ENCODE data around the gene PDE11A.

- TF ChIP-seq, protein P1, sequence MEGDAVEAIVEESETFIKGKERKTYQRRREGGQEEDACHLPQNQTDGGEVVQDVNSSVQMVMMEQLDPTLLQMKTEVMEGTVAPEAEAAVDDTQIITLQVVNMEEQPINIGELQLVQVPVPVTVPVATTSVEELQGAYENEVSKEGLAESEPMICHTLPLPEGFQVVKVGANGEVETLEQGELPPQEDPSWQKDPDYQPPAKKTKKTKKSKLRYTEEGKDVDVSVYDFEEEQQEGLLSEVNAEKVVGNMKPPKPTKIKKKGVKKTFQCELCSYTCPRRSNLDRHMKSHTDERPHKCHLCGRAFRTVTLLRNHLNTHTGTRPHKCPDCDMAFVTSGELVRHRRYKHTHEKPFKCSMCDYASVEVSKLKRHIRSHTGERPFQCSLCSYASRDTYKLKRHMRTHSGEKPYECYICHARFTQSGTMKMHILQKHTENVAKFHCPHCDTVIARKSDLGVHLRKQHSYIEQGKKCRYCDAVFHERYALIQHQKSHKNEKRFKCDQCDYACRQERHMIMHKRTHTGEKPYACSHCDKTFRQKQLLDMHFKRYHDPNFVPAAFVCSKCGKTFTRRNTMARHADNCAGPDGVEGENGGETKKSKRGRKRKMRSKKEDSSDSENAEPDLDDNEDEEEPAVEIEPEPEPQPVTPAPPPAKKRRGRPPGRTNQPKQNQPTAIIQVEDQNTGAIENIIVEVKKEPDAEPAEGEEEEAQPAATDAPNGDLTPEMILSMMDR (IDR thresholded peaks at IDR 0.05) = no peak
- TF ChIP-seq POLR2A (IDR thresholded peaks at IDR 0.05) = no peak
These were observed 329.7 kb downstream of the PDE11A start for GRCh38 chr2:177742851-177743250.

Data from esophagus squamous epithelium (tissue), 4 donors.